WTC11 (cell line): ENCODE results near the gene TBX5. TPM values are rescaled to one million over a fixed set of nuclear protein-coding genes. Genes with fewer than 3 reads are reported as not detected.

Experiments used
- ATAC-seq: fragments of 200-7000 bp; cut with Tn5 transposase; 2 replicates; pipeline ENCODE4 v1.10.0; 2021; ENCODE audit warnings: mild to moderate bottlenecking, moderate library complexity
- CTCF ChIA-PET: fragments of 300-600 bp; sonication (Branson Sonifier 250); formaldehyde crosslinking; loops from one replicate; lab custom pipeline; 2021; ENCODE audit warnings: antibody characterized with exemption; lab: Charles Lee
- POLR2A ChIA-PET: fragments of 350-600 bp; sonication (Branson Sonifier 250); formaldehyde crosslinking; loops from one replicate; lab custom pipeline; 2021; ENCODE audit warnings: antibody characterized with exemption; lab: Charles Lee
- DNase-seq: peaks from one replicate; pipeline ENCODE4 v3.0.0; 2021; ENCODE audit warnings: low spot score
- H3K27ac Mint-ChIP-seq: 2 replicates; pipeline ENCODE4 v1.8.0; 2021; ENCODE audit warnings: mixed read lengths
- H3K27me3 Mint-ChIP-seq: 2 replicates; pipeline ENCODE4 v1.8.0; 2021; ENCODE audit warnings: low read depth, mild to moderate bottlenecking, moderate library complexity, mixed read lengths
- H3K36me3 Mint-ChIP-seq: 2 replicates; pipeline ENCODE4 v1.8.0; 2021; ENCODE audit warnings: mixed read lengths
- H3K4me1 Mint-ChIP-seq: 2 replicates; pipeline ENCODE4 v1.8.0; 2022; ENCODE audit warnings: mixed read lengths
- H3K4me3 Mint-ChIP-seq: 2 replicates; pipeline ENCODE4 v1.8.0; 2021; ENCODE audit warnings: mild to moderate bottlenecking, moderate library complexity, mixed read lengths
- H3K9me3 Mint-ChIP-seq: 2 replicates; pipeline ENCODE4 v1.8.0; 2021; ENCODE audit warnings: mixed read lengths
- AFF4 ChIP-seq: sonication (generic); formaldehyde crosslinking; IDR thresholded peaks from 2 replicates; pipeline ENCODE4 v1.8.1; 2023; ENCODE audit warnings: mild to moderate bottlenecking, missing genetic modification reagents, borderline replicate concordance
- AR ChIP-seq: fragments of 250-450 bp; sonication (Bioruptor Pico); IDR thresholded peaks from 2 replicates; pipeline ENCODE4 v1.9.0; 2021; ENCODE audit warnings: mild to moderate bottlenecking
- GTF2I ChIP-seq: fragments of 250-450 bp; sonication (Bioruptor Pico); conservative IDR thresholded peaks from 2 replicates; pipeline ENCODE4 v1.4.0; 2021; ENCODE audit warnings: mild to moderate bottlenecking
- HMGA2 ChIP-seq: fragments of 250-450 bp; sonication (Bioruptor Pico); IDR thresholded peaks from 2 replicates; pipeline ENCODE4 v1.4.0; 2021; ENCODE audit warnings: mild to moderate bottlenecking, moderate library complexity
- HMGXB4 ChIP-seq: sonication (generic); formaldehyde crosslinking; IDR thresholded peaks from 2 replicates; pipeline ENCODE4 v1.8.1; 2023; ENCODE audit warnings: mild to moderate bottlenecking, moderate library complexity, missing genetic modification reagents
- IRF1 ChIP-seq: sonication (generic); formaldehyde crosslinking; IDR thresholded peaks from 2 replicates; pipeline ENCODE4 v1.8.0; 2023; ENCODE audit warnings: missing genetic modification reagents
- JUN ChIP-seq: sonication (generic); formaldehyde crosslinking; IDR thresholded peaks from 2 replicates; pipeline ENCODE4 v1.8.0; 2023; ENCODE audit warnings: mild to moderate bottlenecking, missing genetic modification reagents
- NFATC4 ChIP-seq: fragments of 250-450 bp; sonication (Bioruptor Pico); IDR thresholded peaks from 2 replicates; pipeline ENCODE4 v1.9.0; 2021; ENCODE audit warnings: mild to moderate bottlenecking
- PREB ChIP-seq: sonication (generic); formaldehyde crosslinking; IDR thresholded peaks from 2 replicates; pipeline ENCODE4 v1.8.1; 2022; ENCODE audit warnings: mild to moderate bottlenecking, missing genetic modification reagents, moderate library complexity, borderline replicate concordance
- SOX15 ChIP-seq: fragments of 250-450 bp; sonication (Bioruptor Pico); IDR thresholded peaks from 2 replicates; pipeline ENCODE4 v1.9.0; 2021; ENCODE audit warnings: mild to moderate bottlenecking
- STAT6 ChIP-seq: sonication (generic); formaldehyde crosslinking; conservative IDR thresholded peaks from 2 replicates; pipeline ENCODE4 v1.8.1; 2023; ENCODE audit warnings: mild to moderate bottlenecking, low read depth, missing genetic modification reagents, moderate library complexity
- TEAD4 ChIP-seq: sonication (generic); formaldehyde crosslinking; IDR thresholded peaks from 2 replicates; pipeline ENCODE4 v1.8.0; 2022; ENCODE audit warnings: mild to moderate bottlenecking, missing genetic modification reagents
- TP53 ChIP-seq: sonication (generic); formaldehyde crosslinking; IDR thresholded peaks from 2 replicates; pipeline ENCODE4 v1.8.1; 2023; ENCODE audit warnings: mild to moderate bottlenecking, missing genetic modification reagents
- USF1 ChIP-seq: sonication (generic); formaldehyde crosslinking; IDR thresholded peaks from 2 replicates; pipeline ENCODE4 v1.8.0; 2022; ENCODE audit warnings: mild to moderate bottlenecking, missing genetic modification reagents
- ZBTB21 ChIP-seq: sonication (generic); formaldehyde crosslinking; IDR thresholded peaks from 2 replicates; pipeline ENCODE4 v1.8.1; 2023; ENCODE audit warnings: mild to moderate bottlenecking, missing genetic modification reagents, borderline replicate concordance
- ZBTB43 ChIP-seq: sonication (generic); formaldehyde crosslinking; IDR thresholded peaks from 2 replicates; pipeline ENCODE4 v1.8.1; 2023; ENCODE audit warnings: mild to moderate bottlenecking, missing genetic modification reagents
- total RNA-seq: library from RNA; stranded (reverse); gene quantifications from 3 replicates; pipeline ENCODE4 v1.2.3, GENCODE V29; 2021

Gene TBX5
- total RNA-seq, 1 experiment from 2014 or later = 0.33 TPM

GRCh38 chr12:114440270-114441038, 34.5 kb upstream of the TBX5 start:
- POLR2A ChIA-PET = no interaction called here
- CTCF ChIA-PET = interaction anchor here (0.9 to 1.6 kb wide), 5 partner anchors 31 to 460 kb away, joined by 3 to 6 read pairs (median 3); partner anchors contain the start of gene TBX3

More at GRCh38 chr12:114440270-114441038, 34.5 kb upstream of the TBX5 start:
- peak overlapping the region; percentile 40 for H3K4me3 Mint-ChIP-seq
- H3K27ac Mint-ChIP-seq = no peak overlapping the region
- peaks cover 100% of the 10 kb centered on the region for H3K27me3 Mint-ChIP-seq
- H3K36me3 Mint-ChIP-seq = peaks cover 5% of the 10 kb centered on the region
- DNase-seq = peak; percentile 51
- peak; percentile 34 for ATAC-seq
- H3K4me1 Mint-ChIP-seq = peaks cover 47% of the 10 kb centered on the region
- peaks cover 6% of the 10 kb centered on the region for H3K9me3 Mint-ChIP-seq
- TF ChIP-seq SOX15 (no peak), JUN (CRISPR knock-in tag) (no peak), IRF1 (CRISPR knock-in tag) (no peak), ZBTB21 (CRISPR knock-in tag) (no peak), PREB (CRISPR knock-in tag) (no peak), NFATC4 (CRISPR knock-in tag) (no peak), ZBTB43 (CRISPR knock-in tag) (no peak), TEAD4 (CRISPR knock-in tag) (no peak), HMGXB4 (no peak), TP53 (CRISPR knock-in tag) (no peak), STAT6 (CRISPR knock-in tag) (no peak), AR (CRISPR knock-in tag) (no peak), GTF2I (CRISPR knock-in tag) (no peak), AFF4 (CRISPR knock-in tag) (no peak), USF1 (CRISPR knock-in tag) (no peak), HMGA2 (no peak)
